ENCODE results near the gene ERCC8. TPM values are rescaled to one million over a fixed set of nuclear protein-coding genes. Genes with fewer than 3 reads are reported as not detected.

ERCC8 gene
- total RNA-seq, 1 experiment from 2014 or later = 15.1 TPM

DNA sequence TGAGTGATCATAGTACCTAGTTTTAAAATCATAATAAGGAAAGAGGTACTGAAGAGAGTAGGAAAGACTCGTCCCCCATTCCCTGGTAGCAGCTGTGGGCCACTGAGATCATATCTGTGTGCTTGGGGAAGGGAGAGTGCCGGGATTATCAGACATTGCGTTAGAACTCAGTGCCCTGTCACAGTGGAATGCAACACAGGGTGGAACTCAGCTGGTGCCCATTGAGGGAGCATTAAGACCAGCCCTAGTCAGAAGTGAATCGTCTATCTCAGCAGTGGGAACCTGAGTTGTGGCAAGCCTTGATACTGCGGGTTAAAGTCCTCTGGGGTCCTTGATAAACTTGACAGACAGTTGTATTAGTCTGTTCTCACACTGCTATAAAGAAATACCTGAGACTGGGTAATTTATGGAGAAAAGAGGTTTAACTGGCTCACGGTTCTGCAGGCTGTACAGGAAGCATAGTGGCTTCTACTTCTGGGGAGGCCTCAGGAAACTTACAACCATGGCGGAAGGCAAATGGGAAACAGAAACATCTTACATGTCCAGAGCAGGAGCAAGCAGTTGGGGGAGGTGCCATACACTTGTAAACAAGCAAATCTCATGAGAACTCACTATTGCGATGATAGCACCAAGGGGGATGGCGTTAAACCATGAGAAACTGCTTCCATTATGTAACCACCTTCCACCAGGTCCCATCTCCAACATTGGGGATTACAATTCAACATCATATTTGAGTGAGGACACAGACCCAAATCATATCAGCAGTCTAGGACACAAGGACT is 33.3 kb upstream of the ERCC8 start:
- no peaks in the 10 kb centered on the region for H3K9me3 ChIP-seq (ENCODE audit: control insufficient read depth in 1 of 2, insufficient read depth in 1 of 2, low read depth in 1 of 2, low read length in 2 of 2)
- H3K27me3 ChIP-seq (ENCODE audit: insufficient read depth, low read length) = no peaks in the 10 kb centered on the region
- H3K79me2 ChIP-seq (ENCODE audit: insufficient read depth, low read length) = peaks cover 29% of the 10 kb centered on the region
- ChIA-PET POLR2A (no interaction called here), RAD21 (ENCODE audit: low non-redundant PET in 1 of 2, low total read pairs in 2 of 2, uncharacterized antibody in 2 of 2, unreplicated experiment in 2 of 2) (no interaction called here), CTCF (no interaction called here)
- DNase-seq (ENCODE audit: low read depth, low spot score) (no peak), ATAC-seq (no peak)
- no peak overlapping the region for H3K4me2 ChIP-seq (ENCODE audit: low read length)
- no peak overlapping the region for H3K27ac ChIP-seq (ENCODE audit: low read depth, low read length)
- no peaks in the 10 kb centered on the region for H3K36me3 ChIP-seq (ENCODE audit: control insufficient read depth in 1 of 2, insufficient read depth in 2 of 2, low read length in 2 of 2)
- H2AFZ ChIP-seq (ENCODE audit: low read depth, low read length, poor library complexity, severe bottlenecking) = no peak overlapping the region
- no peak overlapping the region for H3K9ac ChIP-seq (ENCODE audit: low read length)
- TF ChIP-seq, protein P1, sequence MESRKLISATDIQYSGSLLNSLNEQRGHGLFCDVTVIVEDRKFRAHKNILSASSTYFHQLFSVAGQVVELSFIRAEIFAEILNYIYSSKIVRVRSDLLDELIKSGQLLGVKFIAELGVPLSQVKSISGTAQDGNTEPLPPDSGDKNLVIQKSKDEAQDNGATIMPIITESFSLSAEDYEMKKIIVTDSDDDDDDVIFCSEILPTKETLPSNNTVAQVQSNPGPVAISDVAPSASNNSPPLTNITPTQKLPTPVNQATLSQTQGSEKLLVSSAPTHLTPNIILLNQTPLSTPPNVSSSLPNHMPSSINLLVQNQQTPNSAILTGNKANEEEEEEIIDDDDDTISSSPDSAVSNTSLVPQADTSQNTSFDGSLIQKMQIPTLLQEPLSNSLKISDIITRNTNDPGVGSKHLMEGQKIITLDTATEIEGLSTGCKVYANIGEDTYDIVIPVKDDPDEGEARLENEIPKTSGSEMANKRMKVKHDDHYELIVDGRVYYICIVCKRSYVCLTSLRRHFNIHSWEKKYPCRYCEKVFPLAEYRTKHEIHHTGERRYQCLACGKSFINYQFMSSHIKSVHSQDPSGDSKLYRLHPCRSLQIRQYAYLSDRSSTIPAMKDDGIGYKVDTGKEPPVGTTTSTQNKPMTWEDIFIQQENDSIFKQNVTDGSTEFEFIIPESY (IDR thresholded peaks at IDR 0.05; ENCODE audit: extremely low read depth, insufficient replicate concordance, low read length) = no peak
- TF ChIP-seq ZFX (IDR thresholded peaks at IDR 0.05) (no peak), EZH2phosphoT487 (IDR thresholded peaks at IDR 0.05; ENCODE audit: borderline replicate concordance) (no peak)
- no peaks in the 10 kb centered on the region for H3K4me1 ChIP-seq (ENCODE audit: control insufficient read depth in 1 of 2, insufficient read depth in 2 of 2, low read length in 2 of 2)
- H4K20me1 ChIP-seq (ENCODE audit: insufficient read depth) = peaks cover 6% of the 10 kb centered on the region
- no TSS peak for BruUV-seq (replicated peaks)
- no peak overlapping the region for H3K4me3 ChIP-seq (replicated peaks in 1 of 2; ENCODE audit: low read depth in 1 of 2, low read length in 2 of 2)
- H3K9me2 ChIP-seq (ENCODE audit: insufficient read depth) = no peaks in the 10 kb centered on the region
- intact Hi-C loops (cut with micrococcal nuclease) = no loop called here

- Histone ChIP-seq H3K27ac (ENCODE audit: low read depth, low read length) (no peak overlapping the region), H3K79me2 (ENCODE audit: insufficient read depth, low read length) (peaks cover 55% of the 10 kb centered on the region), H3K4me2 (ENCODE audit: low read length) (no peak overlapping the region), H4K20me1 (ENCODE audit: insufficient read depth) (peaks cover 7% of the 10 kb centered on the region), H2AFZ (ENCODE audit: low read depth, low read length, poor library complexity, severe bottlenecking) (no peak overlapping the region), H3K27me3 (ENCODE audit: insufficient read depth, low read length) (no peaks in the 10 kb centered on the region), H3K9ac (ENCODE audit: low read length) (no peak overlapping the region), H3K4me3 (replicated peaks in 1 of 2; ENCODE audit: low read depth in 1 of 2, low read length in 2 of 2) (no peak overlapping the region), H3K4me1 (ENCODE audit: control insufficient read depth in 1 of 2, insufficient read depth in 2 of 2, low read length in 2 of 2) (no peaks in the 10 kb centered on the region), H3K9me2 (ENCODE audit: insufficient read depth) (no peaks in the 10 kb centered on the region), H3K36me3 (ENCODE audit: control insufficient read depth in 1 of 2, insufficient read depth in 2 of 2, low read length in 2 of 2) (no peaks in the 10 kb centered on the region), H3K9me3 (ENCODE audit: control insufficient read depth in 1 of 2, insufficient read depth in 1 of 2, low read depth in 1 of 2, low read length in 2 of 2) (no peaks in the 10 kb centered on the region)
- POLR2A ChIA-PET = no interaction called here
- RAD21 ChIA-PET (ENCODE audit: low non-redundant PET in 1 of 2, low total read pairs in 2 of 2, uncharacterized antibody in 2 of 2, unreplicated experiment in 2 of 2) = no interaction called here
- DNase-seq (ENCODE audit: low read depth, low spot score) = no peak
- intact Hi-C loops (cut with micrococcal nuclease) = no loop called here
- no peak for ATAC-seq
- CTCF ChIA-PET = no interaction called here
- no TSS peak for BruUV-seq (replicated peaks)
- TF ChIP-seq JUND (IDR thresholded peaks at IDR 0.05) (no peak), SP1 (IDR thresholded peaks at IDR 0.05; ENCODE audit: low read depth) (no peak), ATF3 (IDR thresholded peaks at IDR 0.05) (no peak), POLR2A (IDR thresholded peaks at IDR 0.05; ENCODE audit: borderline replicate concordance, extremely low read depth, insufficient read depth, insufficient read length) (no peak), TCF7L2 (IDR thresholded peaks at IDR 0.05; ENCODE audit: borderline replicate concordance, extremely low read depth, insufficient read depth, insufficient read length) (no peak), SRF (IDR thresholded peaks at IDR 0.05; ENCODE audit: low read depth) (no peak), CBX3 (IDR thresholded peaks at IDR 0.05; ENCODE audit: low read depth) (no peak), FOSL1 (IDR thresholded peaks at IDR 0.05; ENCODE audit: low read depth) (no peak), ZNF274 (IDR thresholded peaks at IDR 0.05; ENCODE audit: low read depth, low read length) (no peak), YY1 (IDR thresholded peaks at IDR 0.05; ENCODE audit: extremely low read depth, insufficient replicate concordance, low read depth, low read length) (no peak), SIN3A (IDR thresholded peaks at IDR 0.05; ENCODE audit: low read depth) (no peak)
- TF ChIP-seq, protein P2, sequence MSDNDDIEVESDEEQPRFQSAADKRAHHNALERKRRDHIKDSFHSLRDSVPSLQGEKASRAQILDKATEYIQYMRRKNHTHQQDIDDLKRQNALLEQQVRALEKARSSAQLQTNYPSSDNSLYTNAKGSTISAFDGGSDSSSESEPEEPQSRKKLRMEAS (IDR thresholded peaks at IDR 0.05) = no peak
- TF ChIP-seq, protein P3, sequence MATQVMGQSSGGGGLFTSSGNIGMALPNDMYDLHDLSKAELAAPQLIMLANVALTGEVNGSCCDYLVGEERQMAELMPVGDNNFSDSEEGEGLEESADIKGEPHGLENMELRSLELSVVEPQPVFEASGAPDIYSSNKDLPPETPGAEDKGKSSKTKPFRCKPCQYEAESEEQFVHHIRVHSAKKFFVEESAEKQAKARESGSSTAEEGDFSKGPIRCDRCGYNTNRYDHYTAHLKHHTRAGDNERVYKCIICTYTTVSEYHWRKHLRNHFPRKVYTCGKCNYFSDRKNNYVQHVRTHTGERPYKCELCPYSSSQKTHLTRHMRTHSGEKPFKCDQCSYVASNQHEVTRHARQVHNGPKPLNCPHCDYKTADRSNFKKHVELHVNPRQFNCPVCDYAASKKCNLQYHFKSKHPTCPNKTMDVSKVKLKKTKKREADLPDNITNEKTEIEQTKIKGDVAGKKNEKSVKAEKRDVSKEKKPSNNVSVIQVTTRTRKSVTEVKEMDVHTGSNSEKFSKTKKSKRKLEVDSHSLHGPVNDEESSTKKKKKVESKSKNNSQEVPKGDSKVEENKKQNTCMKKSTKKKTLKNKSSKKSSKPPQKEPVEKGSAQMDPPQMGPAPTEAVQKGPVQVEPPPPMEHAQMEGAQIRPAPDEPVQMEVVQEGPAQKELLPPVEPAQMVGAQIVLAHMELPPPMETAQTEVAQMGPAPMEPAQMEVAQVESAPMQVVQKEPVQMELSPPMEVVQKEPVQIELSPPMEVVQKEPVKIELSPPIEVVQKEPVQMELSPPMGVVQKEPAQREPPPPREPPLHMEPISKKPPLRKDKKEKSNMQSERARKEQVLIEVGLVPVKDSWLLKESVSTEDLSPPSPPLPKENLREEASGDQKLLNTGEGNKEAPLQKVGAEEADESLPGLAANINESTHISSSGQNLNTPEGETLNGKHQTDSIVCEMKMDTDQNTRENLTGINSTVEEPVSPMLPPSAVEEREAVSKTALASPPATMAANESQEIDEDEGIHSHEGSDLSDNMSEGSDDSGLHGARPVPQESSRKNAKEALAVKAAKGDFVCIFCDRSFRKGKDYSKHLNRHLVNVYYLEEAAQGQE (IDR thresholded peaks at IDR 0.05; ENCODE audit: low read depth) = no peak
Measured at GRCh38 chr5:60972231-60972630, 27.4 kb upstream of the ERCC8 start.
